WTC11 (cell line): Measurements from ENCODE around the gene BOLL.

Experiments used
- CBFB ChIP-seq: sonication (generic); formaldehyde crosslinking; IDR thresholded peaks from 2 replicates; pipeline ENCODE4 v1.8.1; 2022; ENCODE audit warnings: mild to moderate bottlenecking, low read depth, missing genetic modification reagents
- CTCF ChIP-seq: fragments of 200-600 bp; IDR thresholded peaks from 2 replicates; pipeline ENCODE4 v1.8.0; 2022; ENCODE audit warnings: antibody characterized with exemption
- USF2 ChIP-seq: sonication (generic); formaldehyde crosslinking; IDR thresholded peaks from 2 replicates; pipeline ENCODE4 v1.8.1; 2023; ENCODE audit warnings: mild to moderate bottlenecking, missing genetic modification reagents, moderate library complexity

DNA sequence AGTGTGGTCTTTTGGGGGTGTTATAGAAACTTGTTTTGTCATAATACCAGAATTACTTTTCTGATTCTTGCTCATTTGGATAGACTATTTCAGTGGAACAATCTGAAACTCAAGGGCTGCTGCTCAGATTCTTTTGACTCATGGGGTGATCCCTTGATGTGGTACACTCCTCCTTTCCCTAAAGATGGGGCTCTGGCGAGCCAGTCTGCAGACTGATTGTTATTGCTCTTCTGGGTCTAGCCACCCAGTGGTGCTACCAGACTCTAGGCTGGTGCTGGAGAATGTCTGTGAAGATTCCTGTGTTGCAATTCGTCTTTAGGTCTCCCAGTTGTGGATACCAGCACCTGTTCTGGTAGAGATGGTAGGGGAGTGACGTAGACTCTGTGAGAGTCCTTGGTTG, 84.2 kb downstream of the BOLL start:
- TF ChIP-seq USF2 (CRISPR knock-in tag) (no peak), CBFB (CRISPR knock-in tag) (no peak), CTCF (no peak)
